Measurements from ENCODE around the gene LIN37.

LIN37 gene

GRCh38 chr19:35736913-35737886 lies 11.2 kb upstream of the LIN37 start:
- no peak for DNase-seq

GRCh38 chr19:35738021-35738886 lies 10.1 kb upstream of the LIN37 start:
- no peak for DNase-seq

GRCh38 chr19:35738887-35739229 lies 9.5 kb upstream of the LIN37 start:
- DNase-seq: no peak

GRCh38 chr19:35739275-35740107 lies 8.9 kb upstream of the LIN37 start:
- DNase-seq: no peak

GRCh38 chr19:35740108-35740422 lies 8.3 kb upstream of the LIN37 start:
- no peak for DNase-seq

GRCh38 chr19:35740423-35741202 lies 7.8 kb upstream of the LIN37 start:
- DNase-seq: peak; percentile 78

GRCh38 chr19:35741203-35741515 lies 7.2 kb upstream of the LIN37 start:
- DNase-seq: no peak

- DNase-seq: no peak
Observed at GRCh38 chr19:35742121-35742724, 6.2 kb upstream of the LIN37 start, which contains the start of gene IGFLR1. TSS of gene IGFLR1 (minus strand) at chr19:35742452. CDS start at chr19:35741180, 1,272 bp downstream.

GRCh38 chr19:35743640-35744429 lies 4.5 kb upstream of the LIN37 start:
- no peak for DNase-seq

- peak; percentile 61 for DNase-seq
Observed at GRCh38 chr19:35744430-35745327, 3.7 kb upstream of the LIN37 start.

GRCh38 chr19:35745328-35746086 lies 2.9 kb upstream of the LIN37 start, which contains the start of the genes PSENEN and U2AF1L4:
TSS of gene PSENEN (plus strand) at chr19:35745651. CDS start at chr19:35745931, 280 bp downstream.
TSS of gene U2AF1L4 (minus strand) at chr19:35745418. CDS start at chr19:35745391, 27 bp downstream.
- DNase-seq: peak; percentile 77

- no peak for DNase-seq
Observed at GRCh38 chr19:35746087-35746462, 2.3 kb upstream of the LIN37 start.

- no peak for DNase-seq
Observed at GRCh38 chr19:35746531-35746930, 1.8 kb upstream of the LIN37 start.

GRCh38 chr19:35750167-35750566 lies 1.8 kb downstream of the LIN37 start:
- no peak for DNase-seq

GRCh38 chr19:35751839-35752745 lies 3.7 kb downstream of the LIN37 start:
- DNase-seq: no peak

GRCh38 chr19:35752746-35753350 lies 4.5 kb downstream of the LIN37 start:
- no peak for DNase-seq

- DNase-seq: no peak
Observed at GRCh38 chr19:35753634-35754369, 5.4 kb downstream of the LIN37 start.
